ENCODE data around the gene SUPT5H.

SUPT5H gene

DNA sequence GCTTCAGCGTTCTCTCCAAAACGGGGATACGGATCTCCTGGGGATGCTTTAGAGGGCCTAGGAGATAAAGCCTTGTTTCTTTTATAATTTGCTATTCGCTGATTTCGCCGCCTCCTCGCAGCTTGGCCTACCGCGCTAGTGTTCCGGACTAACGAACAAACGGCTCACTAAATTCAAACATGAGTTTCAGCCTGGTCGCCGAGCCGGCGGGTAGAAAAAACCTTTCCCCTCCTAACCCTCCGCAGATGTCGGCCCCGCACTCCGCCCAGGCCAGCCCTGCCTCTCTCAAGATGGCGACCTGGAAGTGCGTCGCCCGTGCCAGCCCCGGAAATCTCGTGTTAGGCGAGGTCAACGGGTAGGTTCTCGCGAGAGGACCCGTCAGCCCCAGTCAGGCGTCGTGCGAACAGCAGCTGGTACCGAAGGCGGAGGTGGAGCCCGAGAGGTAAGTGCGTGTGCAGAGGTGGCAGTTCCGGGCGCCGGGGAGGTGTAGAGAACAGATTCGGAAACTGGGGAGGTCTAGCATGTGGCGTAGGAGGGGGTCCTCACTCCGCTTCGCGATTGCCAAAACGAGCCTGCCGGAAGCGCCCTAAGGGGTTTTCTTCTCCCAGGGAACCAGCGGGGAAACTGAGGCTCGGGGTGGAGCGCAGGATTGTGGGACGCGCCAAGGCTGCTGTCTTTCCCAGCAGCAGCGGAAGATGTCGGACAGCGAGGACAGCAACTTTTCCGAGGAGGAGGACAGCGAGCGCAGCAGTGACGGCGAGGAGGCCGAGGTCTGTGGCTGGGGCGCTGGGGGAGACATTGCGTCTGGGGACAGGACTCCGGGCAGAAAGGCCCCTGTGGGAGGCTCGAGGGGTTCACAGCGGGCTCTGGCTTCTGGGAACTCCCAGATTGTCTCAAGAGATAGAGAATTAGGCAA lies at the start of gene SUPT5H:
Gene SUPT5H (plus strand): TSS at position 387 of the 916 bp plus-strand sequence. CDS start 309 bp downstream, at position 696.
- no peaks in the 10 kb centered on the region for H3K9me3 ChIP-seq (ENCODE audit: insufficient read depth, low read length)
- peaks cover 52% of the 10 kb centered on the region for H3K4me1 ChIP-seq (ENCODE audit: low read length)
- peak within 1 kb of the TSS; percentile 85 for H3K27ac ChIP-seq (ENCODE audit: low read length)
- TF ChIP-seq EZH2phosphoT487 (IDR thresholded peaks at IDR 0.05; ENCODE audit: low read depth) = no peak
- TF ChIP-seq, protein P1, sequence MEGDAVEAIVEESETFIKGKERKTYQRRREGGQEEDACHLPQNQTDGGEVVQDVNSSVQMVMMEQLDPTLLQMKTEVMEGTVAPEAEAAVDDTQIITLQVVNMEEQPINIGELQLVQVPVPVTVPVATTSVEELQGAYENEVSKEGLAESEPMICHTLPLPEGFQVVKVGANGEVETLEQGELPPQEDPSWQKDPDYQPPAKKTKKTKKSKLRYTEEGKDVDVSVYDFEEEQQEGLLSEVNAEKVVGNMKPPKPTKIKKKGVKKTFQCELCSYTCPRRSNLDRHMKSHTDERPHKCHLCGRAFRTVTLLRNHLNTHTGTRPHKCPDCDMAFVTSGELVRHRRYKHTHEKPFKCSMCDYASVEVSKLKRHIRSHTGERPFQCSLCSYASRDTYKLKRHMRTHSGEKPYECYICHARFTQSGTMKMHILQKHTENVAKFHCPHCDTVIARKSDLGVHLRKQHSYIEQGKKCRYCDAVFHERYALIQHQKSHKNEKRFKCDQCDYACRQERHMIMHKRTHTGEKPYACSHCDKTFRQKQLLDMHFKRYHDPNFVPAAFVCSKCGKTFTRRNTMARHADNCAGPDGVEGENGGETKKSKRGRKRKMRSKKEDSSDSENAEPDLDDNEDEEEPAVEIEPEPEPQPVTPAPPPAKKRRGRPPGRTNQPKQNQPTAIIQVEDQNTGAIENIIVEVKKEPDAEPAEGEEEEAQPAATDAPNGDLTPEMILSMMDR (IDR thresholded peaks at IDR 0.05; ENCODE audit: low read depth, low read length) = no peak
- peaks cover 31% of the 10 kb centered on the region for H3K36me3 ChIP-seq (replicated peaks; ENCODE audit: low read depth, low read length)
- peaks cover 61% of the 10 kb centered on the region for H3K79me2 ChIP-seq (ENCODE audit: low read length)
- H3K4me2 ChIP-seq (ENCODE audit: low read length) = peak within 1 kb of the TSS; percentile 95
- peak within 1 kb of the TSS; percentile 9; the same call in 1 of the 2 replicates for H2AFZ ChIP-seq (ENCODE audit: low read depth, low read length)
- H3K9ac ChIP-seq (ENCODE audit: low read length) = peak within 1 kb of the TSS; percentile 98
- peak within 1 kb of the TSS; percentile 92 for H3K4me3 ChIP-seq (ENCODE audit: low read length)
- H3K27me3 ChIP-seq (ENCODE audit: low read depth, low read length) = no peaks in the 10 kb centered on the region
- H4K20me1 ChIP-seq (ENCODE audit: insufficient read depth, low read length) = peaks cover 29% of the 10 kb centered on the region

DNA sequence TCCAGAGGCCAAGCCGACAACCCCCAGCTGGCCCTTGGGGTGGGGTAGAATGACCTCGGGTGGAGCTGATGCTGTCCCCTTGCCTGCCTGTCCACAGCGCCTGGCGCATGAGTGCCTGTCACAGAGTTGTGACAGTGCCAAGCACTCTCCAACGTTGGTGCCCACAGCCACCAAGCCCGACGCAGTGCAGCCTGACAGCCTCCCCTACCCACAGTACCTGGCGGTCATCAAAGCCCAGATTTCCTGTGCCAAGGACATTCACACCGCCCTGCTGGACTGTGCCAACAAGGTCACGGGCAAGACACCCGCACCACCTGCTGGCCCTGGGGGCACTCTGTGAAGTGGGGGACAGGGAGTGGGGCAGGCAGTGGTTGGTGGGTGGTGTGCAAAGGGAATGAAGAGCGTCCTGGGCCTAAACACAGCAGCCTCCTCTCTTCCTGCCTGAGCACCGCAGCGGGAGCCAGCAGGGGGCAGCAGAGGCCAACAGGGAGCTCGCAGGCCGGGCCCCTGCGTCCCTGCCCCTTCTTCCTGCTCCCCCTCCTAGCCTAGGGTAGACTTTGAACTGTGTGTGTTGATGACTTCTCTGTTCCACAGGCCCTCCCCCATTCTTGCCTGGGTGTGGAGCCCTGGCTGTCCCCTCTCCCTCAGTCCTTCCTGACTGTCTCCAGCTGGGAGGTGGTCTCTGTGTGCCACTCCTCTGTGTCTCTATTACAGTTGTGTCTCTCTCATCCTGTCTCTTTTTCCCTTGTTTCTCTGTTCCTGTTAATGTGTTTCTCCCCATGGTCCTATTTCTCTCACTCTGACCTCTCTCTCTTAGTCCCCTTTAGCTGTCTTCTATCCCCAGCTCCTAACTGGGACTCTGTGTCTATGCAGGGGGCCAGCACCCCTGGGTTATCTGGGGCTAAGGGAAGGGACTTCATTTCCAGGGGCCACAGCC lies 47.8 kb upstream of the SUPT5H start:
- Histone ChIP-seq H2AFZ (ENCODE audit: low read depth, low read length) (no peak overlapping the region), H3K27ac (ENCODE audit: low read length) (peak overlapping the region; percentile 92), H4K20me1 (ENCODE audit: insufficient read depth, low read length) (no peaks in the 10 kb centered on the region), H3K4me3 (ENCODE audit: low read length) (peak overlapping the region; percentile 31), H3K36me3 (replicated peaks; ENCODE audit: low read depth, low read length) (peaks cover 32% of the 10 kb centered on the region), H3K79me2 (ENCODE audit: low read length) (peaks cover 8% of the 10 kb centered on the region), H3K4me2 (ENCODE audit: low read length) (peak overlapping the region; percentile 69), H3K9me3 (ENCODE audit: insufficient read depth, low read length) (no peaks in the 10 kb centered on the region; the same call in 1 of the 2 replicates), H3K27me3 (ENCODE audit: low read depth, low read length) (no peaks in the 10 kb centered on the region), H3K4me1 (ENCODE audit: low read length) (peaks cover 50% of the 10 kb centered on the region), H3K9ac (ENCODE audit: low read length) (peak overlapping the region; percentile 70)
- TF ChIP-seq EZH2phosphoT487 (IDR thresholded peaks at IDR 0.05; ENCODE audit: low read depth) = no peak
- TF ChIP-seq, protein P1 (IDR thresholded peaks at IDR 0.05; ENCODE audit: low read depth, low read length) = peak; percentile 95

DNA sequence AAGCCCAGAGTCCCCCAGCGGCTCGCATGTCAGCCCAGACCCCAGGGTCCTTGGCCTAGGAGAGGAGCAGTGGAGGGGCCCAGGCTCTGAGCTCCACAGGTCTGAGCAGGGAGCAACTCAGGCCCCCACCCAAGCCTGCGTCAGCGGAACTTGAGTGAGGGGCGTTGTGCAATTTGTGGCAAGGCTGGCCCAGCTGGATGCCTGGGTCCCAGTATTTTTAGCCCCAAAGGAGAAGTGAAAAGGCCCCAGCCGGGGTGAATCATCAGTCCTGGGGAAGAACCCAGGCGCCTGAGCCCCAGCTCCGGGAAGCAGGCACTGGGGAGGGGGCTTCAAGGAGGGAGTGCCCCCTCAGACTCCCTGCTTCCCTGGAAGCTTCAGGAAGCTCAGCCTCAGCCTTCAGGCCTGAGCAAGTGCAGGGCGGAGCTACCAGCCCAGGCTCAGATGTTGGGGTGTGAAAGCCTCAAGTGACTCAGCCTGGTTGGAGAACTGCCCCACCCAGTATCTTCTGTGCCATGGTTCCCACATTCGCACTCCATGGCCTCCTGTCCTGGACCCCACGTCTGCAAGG lies 47.0 kb upstream of the SUPT5H start:
- Histone ChIP-seq H2AFZ (ENCODE audit: low read depth, low read length) (no peak overlapping the region), H3K27ac (ENCODE audit: low read length) (peak overlapping the region; percentile 92), H3K27me3 (ENCODE audit: low read depth, low read length) (no peaks in the 10 kb centered on the region), H3K79me2 (ENCODE audit: low read length) (peaks cover 3% of the 10 kb centered on the region; the same call in 1 of the 2 replicates), H4K20me1 (ENCODE audit: insufficient read depth, low read length) (no peaks in the 10 kb centered on the region), H3K4me1 (ENCODE audit: low read length) (peaks cover 57% of the 10 kb centered on the region), H3K4me3 (ENCODE audit: low read length) (peak overlapping the region; percentile 31), H3K9me3 (ENCODE audit: insufficient read depth, low read length) (no peaks in the 10 kb centered on the region; the same call in 1 of the 2 replicates), H3K36me3 (replicated peaks; ENCODE audit: low read depth, low read length) (peaks cover 30% of the 10 kb centered on the region), H3K9ac (ENCODE audit: low read length) (peak overlapping the region; percentile 70), H3K4me2 (ENCODE audit: low read length) (peak overlapping the region; percentile 69)
- TF ChIP-seq, protein P1 (IDR thresholded peaks at IDR 0.05; ENCODE audit: low read depth, low read length) = no peak
- no peak for TF ChIP-seq EZH2phosphoT487 (IDR thresholded peaks at IDR 0.05; ENCODE audit: low read depth)
